Stomach (tissue), 9 donors: Measurements from ENCODE around the gene MAN1B1. TPM values are rescaled to one million over a fixed set of nuclear protein-coding genes. Genes with fewer than 3 reads are reported as not detected.

Experiments
- DNase-seq, 2 donors: peaks; one replicate each; pipeline versions ENCODE4 v3.0.0 to v3.0.0-alpha.2; 2013 to 2019
- H3K27ac ChIP-seq, 5 donors: fragments of 200-600 bp in 4 of 5; sonication (generic) in 4 of 5; one replicate each; pipeline ENCODE4 v1.5.1; 2013 to 2019; ENCODE audit warnings: mild to moderate bottlenecking in 1 of 5, moderate library complexity in 1 of 5
- H3K27me3 ChIP-seq, 3 donors: fragments of 200-600 bp; sonication (generic); one replicate each; pipeline ENCODE4 v1.5.1; 2017 to 2019; ENCODE audit warnings: mixed run types in 1 of 3
- H3K36me3 ChIP-seq, 4 donors: fragments of 200-600 bp; sonication (generic); 1 replicate in 3 of 4; 2 replicates in 1 of 4; pipeline ENCODE4 v1.5.1; 2016 to 2019
- H3K4me1 ChIP-seq, 4 donors: fragments of 200-600 bp; sonication (generic); one replicate each; pipeline ENCODE4 v1.5.1; 2016 to 2019
- H3K4me3 ChIP-seq, 4 donors: fragments of 200-600 bp; sonication (generic) in 3 of 4; one replicate each; pipeline ENCODE4 v1.5.1; 2016 to 2019; ENCODE audit warnings: mild to moderate bottlenecking in 1 of 4
- H3K9me3 ChIP-seq, 4 donors: fragments of 200-600 bp; sonication (generic); one replicate each; pipeline ENCODE4 v1.5.1; 2016 to 2019
- EP300 ChIP-seq: sonication (generic); formaldehyde crosslinking; IDR thresholded peaks from one replicate; pipeline ENCODE4 v1.6.1; 2017; ENCODE audit warnings: antibody characterized with exemption
- POLR2A ChIP-seq, 4 donors: fragments of 450-650 bp; IDR thresholded peaks; one replicate each; pipeline ENCODE4 v1.6.1; 2016; ENCODE audit warnings: antibody characterized with exemption in 4 of 4, control low read depth in 2 of 4, mild to moderate bottlenecking in 1 of 4, moderate library complexity in 1 of 4
- POLR2AphosphoS5 ChIP-seq, 3 donors: sonication (generic); formaldehyde crosslinking; IDR thresholded peaks; one replicate each; pipeline ENCODE4 v1.6.1; 2016; ENCODE audit warnings: antibody characterized with exemption in 3 of 3
- WGBS, 5 donors: extraction: QIAGEN DNeasy Blood & Tissue Kit in 3 of 5; methylation state at CpG; one replicate each; pipeline versions ENCODE4 v1.1.5 to v1.1.7; 2013 to 2018; 5-methylcytosine and 5-hydroxymethylcytosine counted together
- intact Hi-C: fragments of 100-400 bp; cut with DNase I; formaldehyde crosslinking; loops from one replicate; pipeline ENCODE4 v1.15.1; 2023; ENCODE audit warnings: low total_unique reads
- polyA plus RNA-seq, 3 donors: library from polyadenylated mRNA; stranded (reverse); fragments of 200-250 nt; gene quantifications; one replicate each; pipeline ENCODE4 v1.2.3, GENCODE V29; 2013
- total RNA-seq, 5 donors: library from RNA; depleted of rRNA; stranded (reverse); fragments of >200 nt; gene quantifications; one replicate each; pipeline versions ENCODE4 v1.1.0 to v1.2.3, GENCODE V29; 2014 to 2016
- TF ChIP-seq, protein P1 (sequence below), 7 experiments: fragments of 450-650 bp in 4 of 7; fragments of 200-600 bp in 3 of 7; sonication (generic) in 3 of 7; IDR thresholded peaks; one replicate each; pipeline ENCODE4 v1.5.1; 2016 to 2019; ENCODE audit warnings: antibody characterized with exemption in 7 of 7, control low read depth in 2 of 7, mild to moderate bottlenecking in 1 of 7
- donor health status: healthy with polysubstance abuse.
- donor health status: Bipolar disorder and iron deficiency.
- donor health status: healthy.

The MAN1B1 gene
- total and polyA plus RNA-seq, 8 donors, result 4.7 to 167 (median 39.8) TPM

DNA sequence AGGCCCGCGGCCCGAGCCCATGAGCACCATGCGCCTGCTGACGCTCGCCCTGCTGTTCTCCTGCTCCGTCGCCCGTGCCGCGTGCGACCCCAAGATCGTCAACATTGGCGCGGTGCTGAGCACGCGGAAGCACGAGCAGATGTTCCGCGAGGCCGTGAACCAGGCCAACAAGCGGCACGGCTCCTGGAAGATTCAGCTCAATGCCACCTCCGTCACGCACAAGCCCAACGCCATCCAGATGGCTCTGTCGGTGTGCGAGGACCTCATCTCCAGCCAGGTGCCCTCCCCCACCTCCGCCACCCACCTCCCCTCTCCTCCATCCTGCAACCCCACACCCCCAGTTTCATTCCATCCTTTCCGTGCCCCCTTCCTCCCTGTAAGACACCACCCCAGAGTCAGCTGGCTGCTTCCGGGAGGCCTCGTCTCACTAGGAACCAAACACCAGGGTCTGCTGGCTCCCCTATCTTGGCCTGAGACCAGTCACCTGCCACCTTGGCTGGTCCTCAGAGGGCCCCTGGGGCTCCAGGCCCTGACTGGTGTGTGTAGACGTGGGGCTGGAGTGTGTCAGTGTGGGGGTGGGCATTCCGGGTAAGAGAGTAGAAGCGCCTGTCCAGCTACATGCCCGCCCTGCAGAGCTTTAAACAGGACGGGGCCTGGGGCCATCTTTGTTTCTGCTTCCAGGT, 52.8 kb downstream of the MAN1B1 start:
- TF ChIP-seq POLR2A (IDR thresholded peaks at IDR 0.05) (no peak), EP300 (no peak), POLR2AphosphoS5 (IDR thresholded peaks at IDR 0.05) (no peak)
- TF ChIP-seq, protein P1, sequence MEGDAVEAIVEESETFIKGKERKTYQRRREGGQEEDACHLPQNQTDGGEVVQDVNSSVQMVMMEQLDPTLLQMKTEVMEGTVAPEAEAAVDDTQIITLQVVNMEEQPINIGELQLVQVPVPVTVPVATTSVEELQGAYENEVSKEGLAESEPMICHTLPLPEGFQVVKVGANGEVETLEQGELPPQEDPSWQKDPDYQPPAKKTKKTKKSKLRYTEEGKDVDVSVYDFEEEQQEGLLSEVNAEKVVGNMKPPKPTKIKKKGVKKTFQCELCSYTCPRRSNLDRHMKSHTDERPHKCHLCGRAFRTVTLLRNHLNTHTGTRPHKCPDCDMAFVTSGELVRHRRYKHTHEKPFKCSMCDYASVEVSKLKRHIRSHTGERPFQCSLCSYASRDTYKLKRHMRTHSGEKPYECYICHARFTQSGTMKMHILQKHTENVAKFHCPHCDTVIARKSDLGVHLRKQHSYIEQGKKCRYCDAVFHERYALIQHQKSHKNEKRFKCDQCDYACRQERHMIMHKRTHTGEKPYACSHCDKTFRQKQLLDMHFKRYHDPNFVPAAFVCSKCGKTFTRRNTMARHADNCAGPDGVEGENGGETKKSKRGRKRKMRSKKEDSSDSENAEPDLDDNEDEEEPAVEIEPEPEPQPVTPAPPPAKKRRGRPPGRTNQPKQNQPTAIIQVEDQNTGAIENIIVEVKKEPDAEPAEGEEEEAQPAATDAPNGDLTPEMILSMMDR (IDR thresholded peaks at IDR 0.05), result no peak
- Histone ChIP-seq H3K27ac (no peak overlapping the region), H3K4me3 (no peak overlapping the region), H3K36me3 (no peaks in the 10 kb centered on the region), H3K4me1 (peaks cover 7 to 11% (median 10%) of the 10 kb centered on the region in 4 donors), H3K27me3 (peaks cover 50 to 99% (median 80%) of the 10 kb centered on the region in 3 donors), H3K9me3 (no peaks in the 10 kb centered on the region)
- 32 to 50% (median 36%) methylated on average over 22 to 37 of the region's 37 CpGs for WGBS, 5 donors
- DNase-seq, result no peak
- intact Hi-C loops, result no loop called here

DNA sequence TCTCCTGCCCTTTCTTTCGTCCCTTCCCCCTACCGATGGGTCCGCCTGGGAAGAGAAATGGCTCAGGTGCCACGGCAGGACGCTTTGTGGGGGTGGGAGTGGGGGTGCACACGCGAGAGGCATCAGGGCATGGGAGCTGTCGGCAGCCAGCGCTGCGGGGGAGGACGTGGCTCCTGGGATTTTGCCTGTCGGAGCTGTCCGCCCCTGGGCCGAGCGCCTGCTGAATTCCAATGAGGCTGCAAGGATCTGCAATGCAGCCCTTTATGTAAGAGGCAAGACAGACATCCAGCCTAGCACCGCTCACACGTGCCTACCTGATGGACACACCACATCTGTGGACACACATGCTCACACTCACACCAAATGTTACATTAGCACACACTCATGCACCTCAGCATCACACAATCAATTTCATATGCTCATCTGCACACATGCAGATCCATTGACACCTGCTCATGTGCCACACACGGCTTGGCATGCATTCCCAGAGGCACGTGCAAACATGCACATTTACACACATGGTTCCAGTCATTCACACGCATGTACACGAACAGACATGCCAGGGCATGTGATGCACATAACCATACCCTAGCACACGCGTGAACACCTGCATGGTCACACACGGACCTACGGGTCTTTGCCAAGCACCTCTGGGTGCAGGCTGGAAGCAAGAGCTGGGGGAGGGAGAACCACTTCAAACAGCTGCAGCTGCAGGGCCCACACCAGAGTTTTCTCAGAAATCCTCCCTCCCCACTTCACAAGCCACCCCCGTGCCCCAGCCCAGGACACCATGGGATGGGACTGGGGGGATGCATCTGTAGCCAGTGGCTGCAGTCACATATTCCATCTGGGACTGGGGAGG, 53.6 kb downstream of the MAN1B1 start:
- Histone ChIP-seq H3K27ac (no peak overlapping the region), H3K36me3 (no peaks in the 10 kb centered on the region), H3K4me1 (peaks cover 7 to 11% (median 10%) of the 10 kb centered on the region in 4 donors), H3K4me3 (no peak overlapping the region), H3K9me3 (no peaks in the 10 kb centered on the region), H3K27me3 (peaks cover 50 to 94% (median 80%) of the 10 kb centered on the region in 3 donors)
- WGBS, 5 donors, result 55 to 63% (median 62%) methylated on average over 24 to 26 of the region's 26 CpGs
- TF ChIP-seq POLR2A (IDR thresholded peaks at IDR 0.05) (no peak), POLR2AphosphoS5 (IDR thresholded peaks at IDR 0.05) (no peak), EP300 (no peak)
- TF ChIP-seq, protein P1 (IDR thresholded peaks at IDR 0.05), result no peak
- DNase-seq, result no peak
- intact Hi-C loops, result no loop called here

DNA sequence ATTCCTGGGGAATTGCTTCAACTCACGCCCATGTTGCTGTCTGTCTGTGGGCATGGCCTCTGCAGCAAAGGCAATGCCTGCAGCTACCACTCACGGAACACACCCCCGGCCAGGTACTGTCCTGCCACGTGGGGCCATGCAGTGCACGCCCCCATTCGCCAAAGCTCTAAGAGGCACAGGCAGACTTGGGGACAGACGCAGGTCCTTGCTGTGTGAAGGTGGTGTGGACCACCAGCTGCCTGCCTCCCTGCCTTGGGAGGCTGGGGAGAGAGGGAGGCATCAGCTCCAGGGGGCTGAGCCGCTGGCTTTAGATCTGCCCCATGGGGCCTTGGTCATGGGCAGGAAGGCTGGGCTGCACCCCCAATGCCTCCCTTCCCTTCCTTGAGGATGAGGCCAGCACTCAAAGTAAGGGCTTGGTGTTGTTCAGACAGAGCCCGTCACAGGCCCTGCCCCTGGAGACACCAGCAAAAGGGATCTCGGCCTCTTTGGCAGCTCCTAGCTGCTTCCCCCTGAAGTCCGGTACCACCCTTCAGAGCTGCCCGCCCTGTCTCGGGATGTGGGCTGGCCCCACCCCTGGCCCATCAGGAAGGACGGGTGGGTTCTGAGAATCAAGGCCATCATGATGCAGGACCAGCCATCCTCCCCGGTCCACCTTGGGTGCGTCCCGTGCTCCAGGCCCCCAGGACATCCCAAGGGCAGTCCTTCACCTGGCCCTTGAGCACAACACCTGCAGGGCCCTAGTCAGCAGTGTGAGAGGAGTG, 54.4 kb downstream of the MAN1B1 start:
- Histone ChIP-seq H3K27ac (no peak overlapping the region), H3K27me3 (peaks cover 47 to 94% (median 82%) of the 10 kb centered on the region in 3 donors), H3K36me3 (no peaks in the 10 kb centered on the region), H3K4me3 (no peak overlapping the region), H3K9me3 (no peaks in the 10 kb centered on the region), H3K4me1 (peaks cover 7 to 11% (median 10%) of the 10 kb centered on the region in 4 donors)
- WGBS, 5 donors, result 71 to 82% (median 76%) methylated on average over 12 to 17 of the region's 17 CpGs
- intact Hi-C loops, result no loop called here
- no peak for DNase-seq
- TF ChIP-seq EP300 (no peak), POLR2AphosphoS5 (IDR thresholded peaks at IDR 0.05) (no peak), POLR2A (IDR thresholded peaks at IDR 0.05) (no peak)
- TF ChIP-seq, protein P1 (IDR thresholded peaks at IDR 0.05), result no peak
